SH-SY5Y (cell line): Measurements from ENCODE around the gene PPP4C.

Experiments
- GATA2 ChIP-seq: IDR thresholded peaks from 2 replicates; pipeline ENCODE4 v1.6.1; 2011; ENCODE audit warnings: mild to moderate bottlenecking, low read depth, low read length
- GATA3 ChIP-seq: IDR thresholded peaks from 2 replicates; pipeline ENCODE4 v1.6.1; 2011; ENCODE audit warnings: low read depth, mild to moderate bottlenecking, low read length, moderate library complexity

PPP4C gene

DNA sequence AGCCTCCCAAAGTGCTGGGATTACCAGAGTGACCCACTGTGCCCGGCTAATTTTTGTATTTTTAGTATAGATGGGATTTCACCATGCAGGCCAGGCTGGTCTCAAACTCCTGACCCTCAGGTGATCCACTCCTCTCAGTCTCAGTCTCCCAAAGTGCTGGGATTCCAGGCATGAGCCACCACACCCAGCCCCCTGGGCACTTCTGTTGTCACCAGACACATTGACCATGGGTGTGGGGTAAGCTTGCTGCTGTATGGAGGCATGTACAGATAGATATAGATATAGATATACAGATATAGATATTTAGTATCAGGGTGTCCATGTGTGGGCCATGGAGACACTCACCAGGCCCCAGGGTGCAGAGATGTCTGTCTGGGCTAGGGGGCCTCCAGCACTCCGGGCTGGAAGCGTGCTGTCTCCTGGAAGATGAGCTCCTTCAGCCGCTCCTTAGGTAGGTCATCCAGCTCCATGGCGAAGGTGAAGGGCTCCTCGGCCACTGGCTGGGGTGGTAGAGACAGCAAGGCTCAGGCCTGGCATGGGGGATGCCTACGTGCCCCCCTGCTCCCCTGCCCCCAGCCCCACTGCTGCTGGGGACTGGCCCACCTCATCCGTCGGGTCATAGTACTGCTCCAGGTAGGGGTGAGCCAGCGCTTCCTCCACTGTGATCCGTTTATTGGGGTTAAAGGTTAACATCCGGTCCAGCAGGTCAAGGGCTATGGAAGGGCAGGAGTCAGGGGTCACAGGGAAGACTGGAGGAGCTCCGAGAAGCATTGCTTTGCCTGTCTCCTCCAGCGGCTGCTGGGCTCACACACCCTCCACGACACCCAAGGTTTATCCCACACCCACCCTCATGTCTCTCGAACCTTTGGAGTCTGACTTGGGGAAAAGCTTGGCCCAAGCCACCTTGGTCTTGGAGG lies 40.8 kb downstream of the PPP4C start:
- TF ChIP-seq GATA3 (no peak), GATA2 (no peak)

GRCh38 chr16:30117768-30118167 lies 42.0 kb downstream of the PPP4C start:
- TF ChIP-seq GATA2 (no peak), GATA3 (no peak)

DNA sequence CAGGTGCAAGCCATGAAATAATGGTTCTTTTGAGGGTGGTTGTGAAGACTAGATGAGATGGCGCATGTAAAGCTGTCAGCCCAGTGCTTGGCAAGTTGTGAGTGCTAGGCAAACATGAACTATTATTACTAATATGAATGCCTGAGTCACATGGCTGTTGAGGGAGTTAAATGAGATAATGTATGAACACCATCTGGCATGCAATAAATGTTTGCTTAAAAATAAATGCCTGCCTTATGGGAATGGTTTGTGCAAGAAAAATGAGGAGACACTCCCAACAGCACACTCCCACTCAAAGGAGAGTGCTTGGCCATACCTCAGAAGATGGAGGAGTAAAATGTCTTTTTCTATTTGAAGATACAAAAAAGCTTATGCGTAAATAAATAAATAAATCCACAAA lies 43.6 kb downstream of the PPP4C start:
- no peak for TF ChIP-seq GATA2
- no peak for TF ChIP-seq GATA3

DNA sequence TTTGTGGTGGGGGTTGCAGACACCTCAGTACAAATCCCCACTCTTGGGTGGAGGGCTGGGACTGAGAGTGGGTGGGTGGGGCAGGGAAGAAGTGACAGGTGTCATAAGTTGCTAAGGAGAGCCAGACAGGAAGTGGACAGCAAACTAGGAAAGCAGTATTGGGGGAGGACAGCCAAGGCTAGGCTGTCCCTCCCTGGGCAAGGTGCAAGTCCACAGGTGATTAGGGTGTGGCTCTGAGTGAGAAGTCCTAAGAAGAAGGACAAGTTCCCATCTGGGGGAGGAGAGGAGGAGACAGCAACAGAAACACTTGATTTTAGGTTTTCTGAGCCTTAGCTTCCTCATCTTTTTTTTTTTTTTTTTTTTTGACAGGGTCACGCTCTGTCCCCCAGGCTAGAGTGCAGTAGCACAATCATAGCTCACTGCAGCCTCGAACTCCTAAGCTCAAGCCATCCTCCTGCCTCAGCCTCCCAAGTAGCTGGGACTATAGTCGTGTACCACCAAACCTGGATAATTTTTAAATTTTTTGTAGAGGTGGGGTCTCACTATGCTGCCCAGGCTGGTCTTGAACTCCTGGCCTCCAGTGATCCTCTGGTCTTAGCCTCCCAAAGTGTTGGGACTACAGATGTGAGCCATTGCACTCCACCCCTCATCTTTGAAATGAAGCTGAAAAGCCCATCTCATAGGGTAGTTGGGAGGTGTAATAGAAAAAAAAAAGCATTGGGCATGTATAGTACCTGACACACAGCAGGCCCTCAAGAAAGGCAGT lies 44.7 kb downstream of the PPP4C start:
- TF ChIP-seq GATA2 (no peak), GATA3 (no peak)

GRCh38 chr16:30121741-30122571 lies 46.2 kb downstream of the PPP4C start:
- TF ChIP-seq GATA3 (no peak), GATA2 (no peak)

- TF ChIP-seq GATA3 = no peak
- TF ChIP-seq GATA2 = no peak
Observed at GRCh38 chr16:30122604-30123160, 46.9 kb downstream of the PPP4C start.

- TF ChIP-seq GATA3 (no peak), GATA2 (no peak)
Observed at GRCh38 chr16:30124985-30125379, 49.2 kb downstream of the PPP4C start.

DNA sequence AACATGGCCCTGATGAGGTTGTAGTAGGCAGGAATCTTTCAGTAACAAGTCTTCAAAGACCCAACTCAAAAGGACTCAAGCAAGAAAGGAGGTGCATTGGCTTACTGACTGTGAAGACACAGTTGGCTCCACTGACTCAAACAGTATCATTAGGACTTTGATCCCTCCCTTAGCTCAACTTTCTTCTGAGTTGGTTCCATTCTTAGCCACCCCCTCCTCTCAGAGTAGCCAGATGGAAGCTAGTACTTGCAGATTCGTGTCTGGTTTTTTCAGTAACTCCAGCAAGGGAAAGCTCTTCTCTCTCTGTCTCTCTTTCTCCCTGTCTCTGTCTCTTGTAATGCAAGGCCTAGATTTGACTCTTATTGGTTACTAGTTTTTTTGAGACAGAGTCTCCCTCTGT lies 52.2 kb downstream of the PPP4C start:
- TF ChIP-seq GATA3 (no peak), GATA2 (no peak)

- no peak for TF ChIP-seq GATA3
- no peak for TF ChIP-seq GATA2
Observed at GRCh38 chr16:30131869-30132475, 56.2 kb downstream of the PPP4C start.

DNA sequence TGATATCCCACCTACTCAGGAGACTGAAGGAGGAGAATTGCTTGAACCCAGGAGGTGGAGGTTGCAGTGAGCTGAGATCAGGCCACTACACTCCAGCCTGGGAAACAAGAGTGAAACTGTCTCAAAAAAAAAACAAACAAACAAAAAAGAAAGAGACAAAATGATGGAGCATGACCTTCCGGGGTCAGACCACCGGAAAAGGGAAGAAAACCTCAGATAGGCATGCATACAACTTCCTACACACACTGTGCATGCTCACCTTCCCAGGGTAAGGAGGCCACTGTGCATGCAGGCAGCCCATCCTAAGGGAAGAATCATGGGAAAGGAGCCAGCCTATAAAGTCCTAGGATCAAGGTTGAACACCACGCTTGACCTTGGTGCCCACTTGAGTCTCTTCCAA lies 56.8 kb downstream of the PPP4C start:
- TF ChIP-seq GATA2 = no peak
- no peak for TF ChIP-seq GATA3
